Lung (tissue), 12 donors: ENCODE measurements around the gene RNASE1. TPM values are rescaled to one million over a fixed set of nuclear protein-coding genes. Genes with fewer than 3 reads are reported as not detected.
"Not testable (repeated sequence)": the region's sequence is repeated elsewhere in the genome, so short reads cannot be mapped to it uniquely, and the experiment has no call there.

Experiments used
- ATAC-seq: fragments of 200-7000 bp; cut with Tn5 transposase; one replicate; pipeline ENCODE4 v1.9.1; 2020; ENCODE audit warnings: moderate number of reproducible peaks; ENCODE audit not compliant: insufficient read depth, low FRiP score
- DNase-seq, 3 donors: peaks; one replicate each; pipeline ENCODE4 v3.0.0-alpha.2; 2013 to 2017
- H3K27ac ChIP-seq, 2 donors: one replicate each; pipeline ENCODE4 v1.5.1; 2013; ENCODE audit warnings: mild to moderate bottlenecking in 2 of 2, moderate library complexity in 2 of 2, control low read depth in 1 of 2, inconsistent platforms in 1 of 2, low read depth in 1 of 2, low read length in 1 of 2
- H3K27me3 ChIP-seq, 3 donors: one replicate each; pipeline ENCODE4 v1.5.1; 2013; ENCODE audit warnings: low read length in 2 of 3; ENCODE audit not compliant: control insufficient read depth in 3 of 3, insufficient read depth in 3 of 3
- H3K36me3 ChIP-seq, 4 donors: one replicate each; pipeline ENCODE4 v1.5.1; 2013; ENCODE audit warnings: low read length in 4 of 4, mild to moderate bottlenecking in 1 of 4, moderate library complexity in 1 of 4; ENCODE audit not compliant: control insufficient read depth in 4 of 4, insufficient read depth in 4 of 4
- H3K4me1 ChIP-seq, 5 donors: one replicate each; pipeline ENCODE4 v1.5.1; 2013; ENCODE audit warnings: low read length in 5 of 5, mild to moderate bottlenecking in 2 of 5, moderate library complexity in 1 of 5; ENCODE audit not compliant: control insufficient read depth in 5 of 5, insufficient read depth in 5 of 5
- H3K4me3 ChIP-seq: one replicate; pipeline ENCODE4 v1.5.1; 2013; ENCODE audit warnings: mild to moderate bottlenecking, control low read depth, moderate library complexity
- H3K9ac ChIP-seq, 2 donors: one replicate each; pipeline ENCODE4 v1.5.1; 2013; ENCODE audit warnings: low read length in 2 of 2, control low read depth in 1 of 2; ENCODE audit not compliant: insufficient read depth in 1 of 2
- H3K9me3 ChIP-seq, 4 donors: one replicate each; pipeline ENCODE4 v1.5.1; 2013; ENCODE audit warnings: low read length in 3 of 4, mild to moderate bottlenecking in 1 of 4, moderate library complexity in 1 of 4; ENCODE audit not compliant: control insufficient read depth in 4 of 4, insufficient read depth in 3 of 4
- WGBS, 2 donors: extraction: QIAGEN DNeasy Blood & Tissue Kit; methylation state at CpG; one replicate each; pipeline ENCODE4 v1.1.7; 2013; 5-methylcytosine and 5-hydroxymethylcytosine counted together
- polyA plus RNA-seq, 2 donors: library from polyadenylated mRNA; stranded (reverse); fragments of 200-250 nt; gene quantifications; one replicate each; pipeline ENCODE4 v1.2.1, GENCODE V29; 2013
- total RNA-seq, 2 donors: library from RNA; depleted of rRNA in 1 of 2; stranded (reverse); fragments of >200 nt in 1 of 2; gene quantifications; one replicate each; pipeline ENCODE4 v1.2.1, GENCODE V29; 2014 to 2021
- TF ChIP-seq, protein P1 (sequence below): IDR thresholded peaks from 2 replicates; pipeline ENCODE4 v1.5.1; 2012; ENCODE audit warnings: mild to moderate bottlenecking; ENCODE audit errors: control extremely low read depth, extremely low read depth
- donor health status: control.
- donor health status: control.
- donor health status: Bipolar disorder and iron deficiency.
- donor health status: healthy.
- donor health status: DM: yes; HTN: yes; CAD: no.

Gene RNASE1
- total and polyA plus RNA-seq, 4 donors: 511 to 1,326 (median 1,000) TPM

DNA sequence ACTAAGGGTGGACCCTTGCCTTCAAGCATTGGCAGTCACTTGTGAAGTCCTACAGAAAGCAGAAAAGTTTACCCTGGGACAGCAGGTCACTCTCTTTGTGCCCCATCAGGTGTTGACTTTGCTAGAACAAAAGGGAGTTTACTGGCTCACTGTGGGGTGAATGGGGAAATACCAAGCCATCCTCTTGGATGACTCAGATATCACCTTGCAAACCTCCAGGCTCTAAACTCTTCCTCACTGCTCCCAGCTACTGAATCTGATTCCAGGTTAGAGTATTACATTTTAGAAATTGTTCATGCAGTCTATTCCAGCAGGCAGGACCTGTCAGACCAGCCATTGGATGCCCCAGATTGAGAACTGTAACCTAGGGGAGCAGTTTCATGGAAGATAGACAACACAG lies 41.7 kb downstream of the RNASE1 start:
- no peaks in the 10 kb centered on the region for H3K27me3 ChIP-seq
- no peaks in the 10 kb centered on the region for H3K4me1 ChIP-seq
- no peaks in the 10 kb centered on the region for H3K36me3 ChIP-seq
- DNase-seq (no peak), ATAC-seq (no peak)
- no peak overlapping the region for H3K9ac ChIP-seq
- no peak overlapping the region for H3K27ac ChIP-seq
- H3K9me3 ChIP-seq: no peaks in the 10 kb centered on the region
- TF ChIP-seq, protein P1, sequence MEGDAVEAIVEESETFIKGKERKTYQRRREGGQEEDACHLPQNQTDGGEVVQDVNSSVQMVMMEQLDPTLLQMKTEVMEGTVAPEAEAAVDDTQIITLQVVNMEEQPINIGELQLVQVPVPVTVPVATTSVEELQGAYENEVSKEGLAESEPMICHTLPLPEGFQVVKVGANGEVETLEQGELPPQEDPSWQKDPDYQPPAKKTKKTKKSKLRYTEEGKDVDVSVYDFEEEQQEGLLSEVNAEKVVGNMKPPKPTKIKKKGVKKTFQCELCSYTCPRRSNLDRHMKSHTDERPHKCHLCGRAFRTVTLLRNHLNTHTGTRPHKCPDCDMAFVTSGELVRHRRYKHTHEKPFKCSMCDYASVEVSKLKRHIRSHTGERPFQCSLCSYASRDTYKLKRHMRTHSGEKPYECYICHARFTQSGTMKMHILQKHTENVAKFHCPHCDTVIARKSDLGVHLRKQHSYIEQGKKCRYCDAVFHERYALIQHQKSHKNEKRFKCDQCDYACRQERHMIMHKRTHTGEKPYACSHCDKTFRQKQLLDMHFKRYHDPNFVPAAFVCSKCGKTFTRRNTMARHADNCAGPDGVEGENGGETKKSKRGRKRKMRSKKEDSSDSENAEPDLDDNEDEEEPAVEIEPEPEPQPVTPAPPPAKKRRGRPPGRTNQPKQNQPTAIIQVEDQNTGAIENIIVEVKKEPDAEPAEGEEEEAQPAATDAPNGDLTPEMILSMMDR: no peak
- no peak overlapping the region for H3K4me3 ChIP-seq

DNA sequence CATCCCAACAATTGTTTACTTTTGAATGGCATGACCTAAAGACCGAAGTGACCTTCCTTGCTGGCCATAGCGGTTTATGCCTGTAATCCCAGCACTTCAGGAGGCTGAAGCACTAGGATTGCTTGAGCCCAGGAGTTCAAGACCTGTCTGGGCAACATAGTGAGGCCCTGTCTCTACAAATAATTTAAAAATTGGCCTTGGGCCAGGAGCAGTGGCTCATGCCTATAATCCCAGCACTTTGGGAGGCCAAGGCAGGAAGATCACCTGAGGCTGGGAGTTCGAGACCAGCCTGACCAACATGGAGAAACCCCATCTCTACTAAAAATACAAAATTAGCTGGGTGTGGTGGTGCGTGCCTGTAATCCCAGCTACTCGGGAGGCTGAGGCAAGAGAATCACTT lies 43.2 kb downstream of the RNASE1 start:
- not testable (repeated sequence) for ATAC-seq, H3K27ac ChIP-seq, DNase-seq, H3K27me3 ChIP-seq, H3K36me3 ChIP-seq, H3K9me3 ChIP-seq, H3K4me3 ChIP-seq, H3K9ac ChIP-seq, H3K4me1 ChIP-seq
- 89 to 91% methylated on average over 5 of the region's 5 CpGs for WGBS, 2 donors

DNA sequence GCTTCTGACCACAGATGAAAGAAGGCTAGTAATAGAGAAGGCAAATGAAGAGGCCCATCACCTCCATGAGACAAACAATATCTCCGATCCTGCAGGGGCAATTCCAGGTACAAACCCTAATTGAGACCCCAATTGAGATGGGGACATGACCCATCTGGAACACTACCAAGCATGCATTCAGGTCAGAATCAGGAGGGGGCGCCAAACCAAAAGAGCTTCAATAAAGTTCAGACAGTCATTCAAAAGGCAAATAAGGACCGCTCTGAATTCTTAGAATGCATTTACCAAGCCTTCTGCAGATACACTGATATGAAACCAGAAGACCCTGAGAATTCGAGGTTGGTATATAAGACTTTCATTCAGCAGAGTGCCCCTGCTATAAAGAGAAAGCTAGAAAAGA lies 44.7 kb downstream of the RNASE1 start:
- H3K4me1 ChIP-seq: peaks cover 0 to 3% (median 0%) of the 10 kb centered on the region in 5 donors
- DNase-seq: no peak
- WGBS, 2 donors: 54 to 57% methylated on average over 4 of the region's 4 CpGs

DNA sequence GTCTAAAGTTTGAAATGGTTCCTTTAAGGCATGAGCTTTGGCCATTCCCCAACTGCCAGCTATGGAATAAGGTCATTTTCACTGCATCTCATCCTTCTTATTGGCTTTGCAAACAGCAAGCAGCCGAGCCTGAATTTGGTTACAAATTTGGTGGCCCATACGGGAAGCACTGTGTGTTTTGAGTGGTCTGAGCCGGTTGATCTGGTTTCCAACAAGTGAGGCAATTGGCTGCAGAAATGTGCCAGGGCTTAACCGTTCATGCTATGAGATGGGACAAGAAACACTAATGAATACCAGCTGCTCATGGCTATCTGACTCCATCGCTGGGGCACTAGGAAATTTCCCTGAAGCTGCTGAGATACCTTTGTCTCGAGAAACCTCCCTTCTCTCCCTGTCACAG lies 47.6 kb downstream of the RNASE1 start:
- H3K4me3 ChIP-seq: no peak overlapping the region
- 71 to 80% methylated on average over 6 of the region's 6 CpGs for WGBS, 2 donors
- TF ChIP-seq, protein P1: no peak
- no peak overlapping the region for H3K9ac ChIP-seq
- no peak overlapping the region for H3K27ac ChIP-seq
- H3K27me3 ChIP-seq: no peaks in the 10 kb centered on the region
- peaks cover 0 to 3% (median 0%) of the 10 kb centered on the region in 5 donors for H3K4me1 ChIP-seq
- peaks cover 0 to 10% (median 4%) of the 10 kb centered on the region in 4 donors for H3K9me3 ChIP-seq
- no peak for ATAC-seq
- H3K36me3 ChIP-seq: no peaks in the 10 kb centered on the region
- peak in 2 of 3 donors; percentile 27 to 34 for DNase-seq

More for the DNA sequence above, 44.7 kb downstream of the RNASE1 start:
- Histone ChIP-seq H3K9me3 (no peaks in the 10 kb centered on the region), H3K9ac (no peak overlapping the region), H3K36me3 (no peaks in the 10 kb centered on the region), H3K4me3 (no peak overlapping the region), H3K27ac (no peak overlapping the region), H3K27me3 (no peaks in the 10 kb centered on the region)
- ATAC-seq: no peak
- TF ChIP-seq, protein P1: peak; percentile 20
